HT1080 (cell line): Measurements from ENCODE around the gene CALHM2. TPM values are rescaled to one million over a fixed set of nuclear protein-coding genes. Genes with fewer than 3 reads are reported as not detected.
A peak's percentile ranks its signal among the peaks of the same experiment; 100 is the strongest.

Experiments
- DNase-seq: peaks from one replicate; pipeline ENCODE4 v3.0.0-alpha.2; 2015; ENCODE audit warnings: low read depth
- total RNA-seq: library from RNA; depleted of rRNA; stranded (reverse); fragments of >200 nt; shearing (Covaris generic); gene quantifications from 2 replicates; pipeline ENCODE4 v1.2.3, GENCODE V29; 2014

CALHM2 gene
- total RNA-seq, 1 experiment from 2014 or later = not detected

GRCh38 chr10:103476046-103476768 lies 24.0 kb upstream of the CALHM2 start:
- no peak for DNase-seq

- DNase-seq = no peak
Observed at GRCh38 chr10:103475437-103475836, 23.3 kb upstream of the CALHM2 start.

GRCh38 chr10:103474077-103474476 lies 21.9 kb upstream of the CALHM2 start:
- no peak for DNase-seq

- DNase-seq = no peak
Observed at GRCh38 chr10:103473261-103473671, 21.1 kb upstream of the CALHM2 start.

- no peak for DNase-seq
Observed at GRCh38 chr10:103472005-103472404, 19.8 kb upstream of the CALHM2 start.

- DNase-seq = peak; percentile 27
Observed at GRCh38 chr10:103470761-103471653, 18.8 kb upstream of the CALHM2 start.

- DNase-seq = no peak
Observed at GRCh38 chr10:103469201-103469600, 17.0 kb upstream of the CALHM2 start.

GRCh38 chr10:103467406-103467805 lies 15.2 kb upstream of the CALHM2 start:
- DNase-seq = no peak

- DNase-seq = no peak
Observed at GRCh38 chr10:103466734-103467133, 14.6 kb upstream of the CALHM2 start.

- DNase-seq = no peak
Observed at GRCh38 chr10:103465411-103466179, 13.4 kb upstream of the CALHM2 start.

- DNase-seq = no peak
Observed at GRCh38 chr10:103463499-103463898, 11.3 kb upstream of the CALHM2 start.

- no peak for DNase-seq
Observed at GRCh38 chr10:103459615-103460014, 7.4 kb upstream of the CALHM2 start.

GRCh38 chr10:103458720-103459119 lies 6.5 kb upstream of the CALHM2 start, which contains the start of gene CALHM1:
Gene CALHM1 (minus strand): TSS chr10:103458900. CDS start chr10:103458751, 149 bp downstream.
- no peak for DNase-seq

- DNase-seq = no peak
Observed at GRCh38 chr10:103457896-103458583, 5.9 kb upstream of the CALHM2 start.

GRCh38 chr10:103457176-103457712 lies 5.1 kb upstream of the CALHM2 start:
- DNase-seq = no peak

- no peak for DNase-seq
Observed at GRCh38 chr10:103456074-103456660, 4.0 kb upstream of the CALHM2 start.

- DNase-seq = no peak
Observed at GRCh38 chr10:103455235-103455634, 3.1 kb upstream of the CALHM2 start.

- no peak for DNase-seq
Observed at GRCh38 chr10:103454026-103454425, 1.9 kb upstream of the CALHM2 start.

GRCh38 chr10:103452506-103453230 lies 498 bp upstream of the CALHM2 start:
- no peak for DNase-seq
